HCT116 (cell line): ENCODE data around the gene EIF3L. TPM values are rescaled to one million over a fixed set of nuclear protein-coding genes. Genes with fewer than 3 reads are reported as not detected.
A peak's percentile ranks its signal among the peaks of the same experiment; 100 is the strongest.

Experiments used
- ATAC-seq: fragments of 200-7000 bp; cut with Tn5 transposase; 2 replicates; pipeline ENCODE4 v1.9.1; 2020; ENCODE audit warnings: mild to moderate bottlenecking, moderate library complexity
- BruUV-seq: library from RNA; stranded (reverse); fragments of 400-500 nt; replicated peaks from 2 replicates; lab custom pipeline; 2021; lab: Mats Ljungman, UMichigan
- CTCF ChIA-PET: fragments of 300-600 bp; sonication (Branson Sonifier 250); formaldehyde crosslinking; loops from one replicate; lab custom pipeline; 2021; ENCODE audit warnings: antibody characterized with exemption; lab: Charles Lee
- POLR2A ChIA-PET: fragments of 300-600, 350-600 bp; sonication (Branson Sonifier 250); formaldehyde crosslinking; loops from one replicate; lab custom pipeline; 2021; ENCODE audit warnings: antibody characterized with exemption; lab: Charles Lee
- RAD21 ChIA-PET, 2 experiments: fragments of 300-600 bp; sonication (Branson Sonifier 250); formaldehyde crosslinking; loops; one replicate each; lab custom pipeline; 2023; ENCODE audit warnings: low total read pairs in 2 of 2; ENCODE audit not compliant: uncharacterized antibody in 2 of 2, unreplicated experiment in 2 of 2, low non-redundant PET in 1 of 2; lab: Charles Lee
- DNase-seq: peaks from one replicate; pipeline ENCODE4 v3.0.0-alpha.2; 2010; ENCODE audit warnings: low read depth, low spot score
- H2AFZ ChIP-seq: fragments of 200-600 bp; shearing (Covaris generic), sonication (generic); 2 replicates; pipeline ENCODE4 v1.6.1; 2017; ENCODE audit warnings: low read depth, mixed run types, mixed read lengths, antibody characterized with exemption, low read length; ENCODE audit not compliant: poor library complexity, severe bottlenecking
- H3K27ac ChIP-seq: 2 replicates; pipeline ENCODE4 v1.5.1; 2012; ENCODE audit warnings: low read depth, low read length
- H3K27me3 ChIP-seq: fragments of 200-600 bp; sonication (generic); 2 replicates; pipeline ENCODE4 v1.6.1; 2016; ENCODE audit warnings: mixed run types, low read length, mixed read lengths; ENCODE audit not compliant: insufficient read depth
- H3K36me3 ChIP-seq, 2 experiments: fragments of 200-500 bp in 1 of 2; fragments of 200-600 bp in 1 of 2; sonication (Bioruptor generic) in 1 of 2; sonication (generic) in 1 of 2; 2 replicates each; pipeline versions ENCODE4 v1.5.1 to v1.6.1; 2014 to 2016; ENCODE audit warnings: low read length in 2 of 2, inconsistent platforms in 1 of 2, mixed read lengths in 1 of 2, mixed run types in 1 of 2; ENCODE audit not compliant: insufficient read depth in 2 of 2, control insufficient read depth in 1 of 2
- H3K4me1 ChIP-seq, 2 experiments: fragments of 200-600 bp in 1 of 2; sonication (generic) in 1 of 2; 2 replicates each; pipeline versions ENCODE4 v1.5.1 to v1.6.1; 2012 to 2017; ENCODE audit warnings: low read length in 2 of 2, inconsistent platforms in 1 of 2, mild to moderate bottlenecking in 1 of 2, mixed read lengths in 1 of 2, mixed run types in 1 of 2, moderate library complexity in 1 of 2; ENCODE audit not compliant: insufficient read depth in 2 of 2, control insufficient read depth in 1 of 2
- H3K4me2 ChIP-seq: fragments of 200-600 bp; sonication (generic); 2 replicates; pipeline ENCODE4 v1.6.1; 2017; ENCODE audit warnings: mixed run types, low read length, mixed read lengths
- H3K4me3 ChIP-seq, 2 experiments: fragments of 200-600 bp in 1 of 2; sonication (generic) in 1 of 2; replicated peaks in 1 of 2; 2 replicates each; pipeline ENCODE4 v1.5.1; 2011 to 2016; ENCODE audit warnings: low read length in 2 of 2, control low read depth in 1 of 2, low read depth in 1 of 2, mild to moderate bottlenecking in 1 of 2, mixed read lengths in 1 of 2, mixed run types in 1 of 2
- H3K79me2 ChIP-seq: fragments of 200-600 bp; sonication (generic); 2 replicates; pipeline ENCODE4 v1.6.1; 2017; ENCODE audit warnings: mild to moderate bottlenecking, mixed run types, low read length, moderate library complexity, mixed read lengths; ENCODE audit not compliant: insufficient read depth
- H3K9ac ChIP-seq: fragments of 200-600 bp; sonication (generic); 2 replicates; pipeline ENCODE4 v1.6.1; 2016; ENCODE audit warnings: low read length, mixed read lengths
- H3K9me2 ChIP-seq: fragments of 200-600 bp; sonication (generic), shearing (Covaris generic); 2 replicates; pipeline ENCODE4 v1.6.1; 2017; ENCODE audit warnings: mixed run types, mild to moderate bottlenecking, moderate library complexity; ENCODE audit not compliant: insufficient read depth
- H3K9me3 ChIP-seq, 2 experiments: fragments of 200-500 bp in 1 of 2; fragments of 200-600 bp in 1 of 2; sonication (Bioruptor generic) in 1 of 2; sonication (generic) in 1 of 2; 2 replicates each; pipeline ENCODE4 v1.6.1; 2014 to 2017; ENCODE audit warnings: low read length in 2 of 2, mixed read lengths in 2 of 2, inconsistent platforms in 1 of 2, low read depth in 1 of 2, mild to moderate bottlenecking in 1 of 2, mixed run types in 1 of 2, moderate library complexity in 1 of 2; ENCODE audit not compliant: control insufficient read depth in 1 of 2, insufficient read depth in 1 of 2
- H4K20me1 ChIP-seq: fragments of 200-600 bp; sonication (generic), shearing (Covaris generic); 2 replicates; pipeline ENCODE4 v1.6.1; 2017; ENCODE audit warnings: mixed run types, mild to moderate bottlenecking, moderate library complexity; ENCODE audit not compliant: insufficient read depth
- REST ChIP-seq: IDR thresholded peaks from 2 replicates; pipeline ENCODE4 v1.6.1; 2012; ENCODE audit warnings: low read depth
- YY1 ChIP-seq: IDR thresholded peaks from 2 replicates; pipeline ENCODE4 v1.6.1; 2011; ENCODE audit warnings: low read length, low read depth, moderate library complexity, mild to moderate bottlenecking; ENCODE audit not compliant: insufficient replicate concordance; ENCODE audit errors: extremely low read depth
- intact Hi-C: fragments of 100-400 bp; cut with micrococcal nuclease; formaldehyde crosslinking; loops from 2 replicates; pipeline ENCODE4 v1.10.0; 2022
- total RNA-seq: library from RNA; stranded (reverse); gene quantifications from one replicate; pipeline ENCODE4 v1.2.1, GENCODE V29; 2021; ENCODE audit not compliant: unreplicated experiment
- TF ChIP-seq, protein P1 (sequence below): IDR thresholded peaks from 2 replicates; pipeline ENCODE4 v1.6.1; 2011; ENCODE audit warnings: mild to moderate bottlenecking, low read length, moderate library complexity; ENCODE audit not compliant: insufficient replicate concordance; ENCODE audit errors: extremely low read depth

EIF3L gene
- total RNA-seq, 1 experiment from 2014 or later: 687 TPM

- Histone ChIP-seq H3K9me3 (peaks cover 0 to 6% of the 10 kb centered on the region in 2 experiments; a peak in 1 of 4 replicates), H3K79me2 (peaks cover 65% of the 10 kb centered on the region), H3K36me3 (peaks cover 26 to 28% of the 10 kb centered on the region in 2 experiments; a peak in 3 of 4 replicates), H3K4me3 (peak overlapping the region; percentile 78 to 91), H4K20me1 (no peaks in the 10 kb centered on the region), H3K27ac (peak overlapping the region; percentile 98), H3K9me2 (no peaks in the 10 kb centered on the region), H3K27me3 (no peaks in the 10 kb centered on the region), H3K4me1 (peaks cover 11 to 27% of the 10 kb centered on the region in 2 experiments), H3K4me2 (peak overlapping the region; percentile 82), H3K9ac (peak overlapping the region; percentile 84), H2AFZ (no peak overlapping the region)
- ChIA-PET CTCF (no interaction called here), POLR2A (interaction anchor here (0.8 kb wide), 1 partner anchor 14 kb away, joined by 3 read pairs; no protein-coding TSS in a partner anchor), RAD21 (no interaction called here)
- intact Hi-C loops: no loop called here
- TSS peak; percentile 88 for BruUV-seq
- DNase-seq (peak; percentile 31), ATAC-seq (peak; percentile 4)
- TF ChIP-seq REST (no peak), YY1 (peak; percentile 78)
- TF ChIP-seq, protein P1, sequence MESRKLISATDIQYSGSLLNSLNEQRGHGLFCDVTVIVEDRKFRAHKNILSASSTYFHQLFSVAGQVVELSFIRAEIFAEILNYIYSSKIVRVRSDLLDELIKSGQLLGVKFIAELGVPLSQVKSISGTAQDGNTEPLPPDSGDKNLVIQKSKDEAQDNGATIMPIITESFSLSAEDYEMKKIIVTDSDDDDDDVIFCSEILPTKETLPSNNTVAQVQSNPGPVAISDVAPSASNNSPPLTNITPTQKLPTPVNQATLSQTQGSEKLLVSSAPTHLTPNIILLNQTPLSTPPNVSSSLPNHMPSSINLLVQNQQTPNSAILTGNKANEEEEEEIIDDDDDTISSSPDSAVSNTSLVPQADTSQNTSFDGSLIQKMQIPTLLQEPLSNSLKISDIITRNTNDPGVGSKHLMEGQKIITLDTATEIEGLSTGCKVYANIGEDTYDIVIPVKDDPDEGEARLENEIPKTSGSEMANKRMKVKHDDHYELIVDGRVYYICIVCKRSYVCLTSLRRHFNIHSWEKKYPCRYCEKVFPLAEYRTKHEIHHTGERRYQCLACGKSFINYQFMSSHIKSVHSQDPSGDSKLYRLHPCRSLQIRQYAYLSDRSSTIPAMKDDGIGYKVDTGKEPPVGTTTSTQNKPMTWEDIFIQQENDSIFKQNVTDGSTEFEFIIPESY: peak; percentile 86
These were observed 581 bp upstream of the EIF3L start for GRCh38 chr22:37848587-37849088.
